HEK293 (cell line): ENCODE results near the gene GOLT1A.

Source experiments
- TCF7L2 ChIP-seq: IDR thresholded peaks from 2 replicates; pipeline ENCODE4 v1.6.1; 2011; ENCODE audit warnings: low read depth, mild to moderate bottlenecking, inconsistent platforms, low read length, moderate library complexity, borderline replicate concordance
- ZNF214 ChIP-seq: fragments of 450-650 bp; formaldehyde crosslinking; IDR thresholded peaks from 2 replicates; pipeline ENCODE4 v1.5.1; 2017; ENCODE audit warnings: missing biosample characterization, mild to moderate bottlenecking, missing genetic modification characterization, borderline replicate concordance
- ZNF24 ChIP-seq: fragments of 450-650 bp; formaldehyde crosslinking; IDR thresholded peaks from 2 replicates; pipeline ENCODE4 v1.5.1; 2016; ENCODE audit warnings: missing biosample characterization, missing genetic modification characterization
- ZNF792 ChIP-seq: fragments of 450-650 bp; formaldehyde crosslinking; IDR thresholded peaks from 2 replicates; pipeline ENCODE4 v1.5.1; 2016; ENCODE audit warnings: missing biosample characterization, missing genetic modification characterization
- ZNF837 ChIP-seq: fragments of 450-650 bp; formaldehyde crosslinking; IDR thresholded peaks from 2 replicates; pipeline ENCODE4 v1.5.1; 2016; ENCODE audit warnings: missing biosample characterization, missing genetic modification characterization
- TF ChIP-seq, protein P1 (sequence below): fragments of 450-650 bp; IDR thresholded peaks from 2 replicates; pipeline ENCODE4 v1.5.1; 2018; ENCODE audit warnings: missing biosample characterization, mild to moderate bottlenecking, missing genetic modification characterization
- TF ChIP-seq, protein P2 (sequence below): fragments of 450-650 bp; formaldehyde crosslinking; IDR thresholded peaks from 2 replicates; pipeline ENCODE4 v1.5.1; 2016; ENCODE audit warnings: missing biosample characterization, missing genetic modification characterization
- TF ChIP-seq, protein P3 (sequence below): fragments of 450-650 bp; formaldehyde crosslinking; IDR thresholded peaks from 2 replicates; pipeline ENCODE4 v1.5.1; 2016; ENCODE audit warnings: missing biosample characterization, missing genetic modification characterization

GRCh38 chr1:204172404-204173029 is 41.3 kb downstream of the GOLT1A start:
- TF ChIP-seq ZNF214 (tag by site-specific recombination), result no peak
- TF ChIP-seq ZNF24, result no peak
- no peak for TF ChIP-seq ZNF792 (tag by site-specific recombination)
- TF ChIP-seq, protein P1, sequence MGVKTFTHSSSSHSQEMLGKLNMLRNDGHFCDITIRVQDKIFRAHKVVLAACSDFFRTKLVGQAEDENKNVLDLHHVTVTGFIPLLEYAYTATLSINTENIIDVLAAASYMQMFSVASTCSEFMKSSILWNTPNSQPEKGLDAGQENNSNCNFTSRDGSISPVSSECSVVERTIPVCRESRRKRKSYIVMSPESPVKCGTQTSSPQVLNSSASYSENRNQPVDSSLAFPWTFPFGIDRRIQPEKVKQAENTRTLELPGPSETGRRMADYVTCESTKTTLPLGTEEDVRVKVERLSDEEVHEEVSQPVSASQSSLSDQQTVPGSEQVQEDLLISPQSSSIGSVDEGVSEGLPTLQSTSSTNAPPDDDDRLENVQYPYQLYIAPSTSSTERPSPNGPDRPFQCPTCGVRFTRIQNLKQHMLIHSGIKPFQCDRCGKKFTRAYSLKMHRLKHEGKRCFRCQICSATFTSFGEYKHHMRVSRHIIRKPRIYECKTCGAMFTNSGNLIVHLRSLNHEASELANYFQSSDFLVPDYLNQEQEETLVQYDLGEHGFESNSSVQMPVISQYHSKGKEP (tag by site-specific recombination), result no peak
- TF ChIP-seq, protein P2, sequence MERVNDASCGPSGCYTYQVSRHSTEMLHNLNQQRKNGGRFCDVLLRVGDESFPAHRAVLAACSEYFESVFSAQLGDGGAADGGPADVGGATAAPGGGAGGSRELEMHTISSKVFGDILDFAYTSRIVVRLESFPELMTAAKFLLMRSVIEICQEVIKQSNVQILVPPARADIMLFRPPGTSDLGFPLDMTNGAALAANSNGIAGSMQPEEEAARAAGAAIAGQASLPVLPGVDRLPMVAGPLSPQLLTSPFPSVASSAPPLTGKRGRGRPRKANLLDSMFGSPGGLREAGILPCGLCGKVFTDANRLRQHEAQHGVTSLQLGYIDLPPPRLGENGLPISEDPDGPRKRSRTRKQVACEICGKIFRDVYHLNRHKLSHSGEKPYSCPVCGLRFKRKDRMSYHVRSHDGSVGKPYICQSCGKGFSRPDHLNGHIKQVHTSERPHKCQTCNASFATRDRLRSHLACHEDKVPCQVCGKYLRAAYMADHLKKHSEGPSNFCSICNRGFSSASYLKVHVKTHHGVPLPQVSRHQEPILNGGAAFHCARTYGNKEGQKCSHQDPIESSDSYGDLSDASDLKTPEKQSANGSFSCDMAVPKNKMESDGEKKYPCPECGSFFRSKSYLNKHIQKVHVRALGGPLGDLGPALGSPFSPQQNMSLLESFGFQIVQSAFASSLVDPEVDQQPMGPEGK, result no peak
- no peak for TF ChIP-seq TCF7L2
- TF ChIP-seq, protein P3, sequence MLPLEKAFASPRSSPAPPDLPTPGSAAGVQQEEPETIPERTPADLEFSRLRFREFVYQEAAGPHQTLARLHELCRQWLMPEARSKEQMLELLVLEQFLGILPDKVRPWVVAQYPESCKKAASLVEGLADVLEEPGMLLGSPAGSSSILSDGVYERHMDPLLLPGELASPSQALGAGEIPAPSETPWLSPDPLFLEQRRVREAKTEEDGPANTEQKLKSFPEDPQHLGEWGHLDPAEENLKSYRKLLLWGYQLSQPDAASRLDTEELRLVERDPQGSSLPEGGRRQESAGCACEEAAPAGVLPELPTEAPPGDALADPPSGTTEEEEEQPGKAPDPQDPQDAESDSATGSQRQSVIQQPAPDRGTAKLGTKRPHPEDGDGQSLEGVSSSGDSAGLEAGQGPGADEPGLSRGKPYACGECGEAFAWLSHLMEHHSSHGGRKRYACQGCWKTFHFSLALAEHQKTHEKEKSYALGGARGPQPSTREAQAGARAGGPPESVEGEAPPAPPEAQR (tag by site-specific recombination), result no peak
- TF ChIP-seq ZNF837 (tag by site-specific recombination), result no peak
